HG02885 (cell line): Measurements from ENCODE around the gene CALHM3.
A peak's percentile ranks its signal among the peaks of the same experiment; 100 is the strongest.
"Not testable (repeated sequence)": the region's sequence is repeated elsewhere in the genome, so short reads cannot be mapped to it uniquely, and the experiment has no call there.

Source experiments
- ATAC-seq: cut with Tn5 transposase; IDR thresholded peaks from one replicate; pipeline ENCODE4 v1.9.1; 2021; ENCODE audit warnings: mild to moderate bottlenecking; ENCODE audit not compliant: unreplicated experiment, poor library complexity

CALHM3 gene

DNA sequence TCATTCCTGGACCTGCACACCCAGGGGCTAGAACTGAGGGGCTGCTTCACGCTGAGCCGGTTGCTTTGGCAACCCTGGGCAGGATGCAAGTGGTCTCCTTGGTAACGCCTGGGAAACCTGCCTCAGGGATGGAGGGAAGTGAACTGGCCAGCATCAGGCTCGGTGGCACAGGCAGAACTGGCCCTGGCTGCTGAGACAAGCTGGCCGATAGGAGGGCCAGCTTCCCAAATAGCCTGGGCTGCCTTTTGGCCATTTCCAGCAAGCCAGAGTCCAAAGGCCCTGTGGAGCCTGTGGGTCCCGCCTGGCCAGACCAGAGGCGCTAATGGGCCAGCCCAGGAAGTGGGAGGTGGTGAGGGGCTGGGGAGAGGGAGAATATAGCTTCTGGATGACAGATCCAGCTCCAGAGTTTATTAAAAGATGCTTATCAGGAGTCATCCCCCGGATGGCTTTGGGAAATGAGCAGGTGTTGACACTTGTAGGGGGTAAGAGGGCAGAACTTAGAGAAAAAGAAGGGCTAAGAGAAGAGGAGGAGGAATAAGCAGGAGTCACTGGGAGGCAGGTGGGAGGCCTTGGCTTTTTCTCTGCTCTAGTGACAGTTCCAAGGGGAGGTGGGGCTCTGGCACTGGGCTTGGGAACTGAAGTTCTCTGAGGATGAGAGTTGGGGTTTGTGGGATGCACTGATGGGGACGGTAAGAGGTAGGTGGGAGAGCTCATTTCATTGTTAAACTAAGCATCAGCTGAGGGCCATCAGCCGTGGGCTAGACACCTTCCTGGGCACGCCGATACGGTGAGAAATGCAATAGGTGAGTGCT, 24.0 kb upstream of the CALHM3 start:
- ATAC-seq = no peak

DNA sequence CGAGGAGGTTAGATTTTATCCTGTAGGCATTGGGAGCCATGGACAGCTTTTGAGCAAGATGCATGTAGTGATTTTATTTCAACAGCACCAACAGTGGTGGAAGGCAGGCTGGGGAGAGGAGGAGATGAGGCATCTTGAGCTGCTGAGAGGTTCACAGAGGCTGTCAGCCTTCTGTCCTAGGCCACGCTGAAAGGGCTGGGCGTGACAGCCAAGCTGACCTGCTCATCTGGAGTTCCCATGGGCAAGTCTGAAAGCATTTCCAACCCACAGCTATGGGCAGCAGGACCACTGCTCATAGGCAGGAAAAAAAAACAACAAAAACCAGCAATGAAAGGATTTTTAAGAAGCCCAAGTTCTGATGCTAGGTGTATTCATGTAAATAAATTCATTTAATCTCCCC, 22.1 kb upstream of the CALHM3 start:
- ATAC-seq = no peak

DNA sequence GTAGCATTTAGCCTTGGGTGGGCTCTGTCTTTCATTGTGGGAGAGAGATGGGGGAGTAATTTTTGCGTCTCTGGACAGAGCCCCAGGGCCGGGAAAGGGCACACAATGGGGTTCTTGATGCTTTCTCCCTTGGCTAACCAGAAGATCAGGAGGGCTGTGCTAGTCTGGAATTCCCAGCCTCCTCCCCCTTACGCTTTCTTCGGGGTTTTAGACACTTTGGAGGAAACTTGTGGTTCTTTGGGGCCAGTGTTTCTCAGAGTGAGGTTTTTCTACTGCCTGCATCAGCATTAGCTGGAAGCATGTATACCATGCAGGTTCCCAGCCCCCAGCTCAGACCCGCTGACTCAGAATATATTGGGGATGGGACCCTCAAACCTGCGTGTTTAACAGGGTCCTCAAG, 21.4 kb upstream of the CALHM3 start:
- ATAC-seq = no peak

DNA sequence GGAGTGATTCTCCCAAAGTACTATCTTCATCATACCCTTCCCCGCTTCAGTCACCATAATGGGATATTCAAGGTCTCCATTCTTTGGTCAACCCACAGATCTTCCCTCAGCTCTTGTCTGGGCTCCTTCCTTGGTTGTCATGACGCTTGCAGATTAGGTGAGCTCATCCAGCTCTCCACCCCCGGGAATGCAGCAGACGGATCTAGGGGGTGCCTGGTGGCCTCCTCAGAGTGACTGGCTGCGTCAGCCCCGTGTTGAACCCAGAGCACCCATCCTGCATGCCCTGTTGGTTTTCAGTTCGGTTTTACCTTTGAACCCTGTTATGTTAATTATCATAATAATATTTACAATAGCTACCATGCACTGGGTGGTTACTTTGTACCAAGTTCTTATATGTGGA, 20.8 kb upstream of the CALHM3 start:
- ATAC-seq = no peak

DNA sequence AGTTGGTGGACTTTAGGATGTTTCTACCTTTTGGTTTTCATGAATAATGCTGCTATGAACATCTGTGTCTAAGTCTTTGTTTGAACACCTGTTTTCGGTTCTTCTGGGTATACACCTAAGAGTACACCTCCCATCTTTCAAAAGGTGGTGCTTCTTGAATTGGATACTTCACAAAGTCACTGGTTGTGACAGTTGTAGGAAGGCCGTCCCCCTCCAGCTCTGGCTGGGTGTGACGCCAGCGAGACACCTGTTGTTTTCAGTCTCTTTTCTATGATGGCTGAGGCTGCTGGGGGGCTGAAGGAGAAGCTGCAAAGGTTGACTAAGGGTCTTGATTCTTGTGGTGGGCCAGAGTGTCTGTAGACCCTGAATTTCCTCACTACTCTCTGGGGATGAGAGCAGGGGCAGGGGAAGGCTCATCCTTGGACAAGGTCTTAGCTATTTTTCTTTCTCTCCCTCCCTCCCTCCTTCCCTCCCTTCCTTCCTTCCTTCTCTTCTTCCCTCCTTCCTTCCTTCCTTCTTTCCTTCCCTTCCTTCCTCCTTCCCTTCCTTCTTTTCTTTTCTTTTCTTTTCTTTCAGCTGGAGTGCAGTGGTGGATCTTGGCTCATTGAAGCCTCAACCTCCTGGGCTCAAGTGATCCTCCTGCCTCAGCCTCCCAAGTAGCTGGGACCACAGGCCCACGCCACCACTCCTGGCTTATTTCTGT, 20.0 kb upstream of the CALHM3 start:
- ATAC-seq = no peak

DNA sequence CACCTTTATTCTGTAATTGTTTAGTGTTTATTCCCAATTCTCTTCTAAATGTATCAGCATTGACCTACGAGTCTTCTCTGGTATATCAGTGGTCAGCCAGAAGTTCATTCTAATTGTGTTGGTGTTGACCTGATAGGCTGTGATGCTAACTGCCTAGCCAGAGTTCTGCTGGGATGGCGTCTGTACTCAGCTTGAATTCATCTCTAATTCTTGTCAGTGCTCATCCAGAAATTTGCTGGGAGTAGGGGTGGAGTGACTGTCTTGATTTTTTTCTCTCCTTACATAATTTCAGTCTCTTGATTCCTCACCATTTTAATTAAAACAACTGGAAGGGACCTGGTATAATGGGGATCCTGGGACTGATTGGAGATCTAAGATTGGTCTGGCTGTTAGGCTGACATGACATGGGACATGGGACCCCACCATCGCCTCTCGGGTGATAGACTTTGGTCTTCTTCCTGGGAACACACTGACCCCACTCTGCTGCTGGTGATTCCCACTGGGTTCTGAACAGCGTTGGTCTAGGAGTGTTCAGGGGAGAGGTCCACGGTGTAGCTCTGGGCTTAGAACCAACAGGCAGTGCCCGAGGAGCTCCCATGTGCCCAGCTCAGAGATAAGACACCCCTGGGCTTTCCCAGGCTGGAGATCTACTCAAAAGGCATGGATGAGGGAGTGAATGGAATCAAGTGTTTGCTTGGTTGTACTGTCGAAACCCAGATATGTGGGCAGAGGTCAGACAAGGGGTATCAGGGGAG, 18.3 kb upstream of the CALHM3 start:
- ATAC-seq = no peak

DNA sequence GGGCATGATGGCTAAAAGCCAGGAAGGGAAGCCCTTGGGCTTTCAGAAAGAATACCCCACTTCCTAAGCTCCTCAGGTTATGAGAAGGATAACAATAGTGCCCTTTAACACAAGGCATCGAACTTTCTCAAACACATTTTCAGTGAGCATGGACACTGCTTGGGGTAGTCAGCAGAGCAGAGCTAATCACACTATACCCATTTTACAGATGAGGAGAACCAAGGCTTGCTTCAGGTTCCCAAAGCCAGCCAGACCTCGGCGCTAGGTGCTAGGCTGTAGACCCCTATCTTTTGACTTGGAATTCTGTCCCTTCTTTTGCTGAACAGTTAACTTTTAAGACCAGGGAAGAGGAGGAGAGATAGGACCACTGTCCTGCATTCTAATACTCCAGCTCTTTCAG, 16.3 kb upstream of the CALHM3 start:
- ATAC-seq = no peak

DNA sequence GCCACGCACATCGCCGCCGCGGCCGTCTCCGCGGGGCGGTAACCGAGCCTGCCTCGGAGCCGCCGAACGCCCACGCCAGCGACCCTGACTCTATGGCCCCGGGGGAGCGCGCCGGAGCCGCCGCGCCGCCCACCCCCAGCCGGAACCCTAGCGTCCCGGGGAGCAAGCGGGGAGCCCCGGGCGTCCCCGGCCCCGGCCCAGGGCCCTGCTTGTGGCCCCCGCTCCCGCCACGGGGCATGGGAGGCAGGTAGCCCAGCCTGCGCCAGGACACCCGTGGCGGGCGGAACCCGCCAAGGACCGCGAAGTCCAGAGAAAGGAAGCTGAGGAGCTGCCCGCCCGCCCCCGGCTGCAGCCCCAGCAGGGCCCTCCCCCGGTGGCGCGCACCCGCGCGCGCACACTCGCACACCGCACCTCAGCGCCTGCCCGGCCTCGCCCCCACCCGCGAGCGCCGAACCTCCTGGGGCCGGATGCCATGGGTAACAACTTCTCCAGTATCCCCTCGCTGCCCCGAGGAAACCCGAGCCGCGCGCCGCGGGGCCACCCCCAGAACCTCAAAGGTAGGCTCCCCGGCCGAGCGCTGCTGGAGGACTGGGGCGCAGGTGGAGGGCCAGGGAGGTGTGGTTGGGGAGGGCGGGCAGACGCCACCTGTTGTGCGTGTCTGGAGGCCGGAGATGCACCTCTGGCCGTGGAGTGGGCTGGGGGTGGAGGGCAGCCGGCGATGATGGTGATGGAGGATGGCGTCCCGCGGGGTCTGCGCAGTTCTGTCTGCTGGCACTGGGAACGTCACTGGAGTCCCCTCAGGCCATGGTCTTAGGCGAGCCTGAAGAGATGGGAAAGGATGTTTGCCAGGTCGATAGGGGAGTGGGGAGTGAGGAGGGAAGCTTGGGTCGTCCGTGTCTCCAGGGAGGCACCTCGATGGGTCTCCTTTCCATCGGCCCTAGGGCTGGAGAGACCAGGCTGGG, 15.2 kb upstream of the CALHM3 start:
- ATAC-seq = peak; percentile 36

DNA sequence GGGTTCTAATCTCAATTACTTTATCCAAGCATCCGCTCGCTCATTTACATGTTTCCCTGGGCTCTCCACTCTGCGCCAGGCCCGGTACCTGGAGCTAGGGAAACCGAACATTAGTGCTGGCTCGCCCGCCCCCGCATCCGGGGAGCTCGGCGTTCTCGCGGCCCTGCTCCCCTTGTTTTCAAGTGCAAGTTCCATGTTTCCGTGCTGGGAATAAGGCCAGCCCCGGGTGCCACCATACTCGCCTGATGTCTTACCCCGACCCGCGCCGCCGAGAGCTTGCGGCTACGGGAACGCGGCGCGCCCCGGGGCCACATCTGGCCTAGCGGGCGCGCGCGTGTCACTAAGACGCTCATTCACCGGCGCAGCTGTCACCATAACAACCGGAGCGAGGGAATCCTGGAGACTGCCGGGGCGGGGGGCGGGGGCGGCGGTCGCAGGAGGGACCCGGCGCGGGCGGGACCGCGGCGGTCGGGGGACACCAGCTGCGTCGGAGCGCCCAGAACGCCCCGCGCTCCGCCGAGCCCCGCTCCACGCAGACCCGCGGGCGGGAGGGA, 14.4 kb upstream of the CALHM3 start, which contains the start of gene NEURL1:
Gene NEURL1, plus strand, starts transcription at position 344 of the 554 bp plus-strand sequence. CDS start 683 bp downstream, outside the sequence.
- ATAC-seq = peak; percentile 34

DNA sequence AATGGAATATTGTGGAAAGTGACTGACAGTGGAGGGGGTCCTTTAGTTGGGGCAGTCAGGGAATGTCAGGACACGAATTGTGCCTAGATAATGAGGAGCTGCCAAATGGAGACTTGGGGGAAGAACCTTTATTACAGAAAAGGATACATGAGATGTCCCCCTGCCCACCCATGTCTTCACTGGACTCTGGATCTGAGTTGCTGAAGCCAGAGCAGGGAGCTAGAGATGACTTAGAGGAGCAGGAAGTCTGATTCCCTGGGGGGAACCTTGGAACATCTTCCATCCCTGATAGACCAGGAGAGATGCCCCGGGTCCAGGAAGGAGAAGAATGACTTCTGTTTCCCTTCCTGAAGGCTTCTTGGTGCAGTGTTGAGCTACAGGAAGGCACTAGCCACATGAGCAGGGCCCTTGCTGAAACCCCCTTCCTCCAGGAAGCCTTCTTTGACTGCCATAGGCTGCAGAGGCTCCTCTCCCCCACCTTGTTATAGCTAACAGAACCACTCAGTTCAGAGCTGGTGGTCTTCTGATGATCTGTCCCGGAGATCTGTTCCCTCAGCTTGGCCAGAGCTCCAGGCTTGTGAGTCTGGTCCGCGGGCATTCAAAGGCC, 13.7 kb upstream of the CALHM3 start:
- no peak for ATAC-seq

DNA sequence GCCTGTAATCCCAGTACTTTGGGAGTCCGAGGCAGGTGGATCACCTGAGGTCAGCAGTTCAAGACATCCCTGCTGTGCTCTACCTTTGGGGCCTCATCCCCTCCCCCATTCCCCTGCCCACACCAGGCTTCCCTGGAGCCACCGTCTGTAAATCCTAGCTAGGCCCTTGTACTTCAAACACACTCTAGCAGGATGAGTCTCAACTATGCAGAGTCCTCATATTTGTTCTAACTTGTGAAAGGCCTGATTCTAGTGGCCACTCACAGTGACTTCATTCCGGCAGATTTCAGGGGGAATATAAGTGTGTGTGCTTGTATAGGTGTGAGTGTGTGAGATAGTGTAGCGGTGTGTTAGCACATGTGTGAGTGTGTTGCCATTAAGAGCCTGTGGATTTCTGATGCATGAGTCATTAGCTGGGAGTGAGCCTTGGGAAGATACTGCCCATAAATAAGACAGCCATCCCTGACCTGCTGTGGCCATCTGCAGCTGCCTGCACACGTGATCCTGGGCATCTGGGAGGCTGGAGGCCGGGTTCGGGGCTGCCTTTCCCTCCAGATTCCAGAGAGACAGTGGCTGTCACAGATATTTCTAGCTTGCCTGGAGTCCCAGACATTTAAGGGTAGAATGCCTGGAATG, 12.8 kb upstream of the CALHM3 start:
- ATAC-seq = no peak

DNA sequence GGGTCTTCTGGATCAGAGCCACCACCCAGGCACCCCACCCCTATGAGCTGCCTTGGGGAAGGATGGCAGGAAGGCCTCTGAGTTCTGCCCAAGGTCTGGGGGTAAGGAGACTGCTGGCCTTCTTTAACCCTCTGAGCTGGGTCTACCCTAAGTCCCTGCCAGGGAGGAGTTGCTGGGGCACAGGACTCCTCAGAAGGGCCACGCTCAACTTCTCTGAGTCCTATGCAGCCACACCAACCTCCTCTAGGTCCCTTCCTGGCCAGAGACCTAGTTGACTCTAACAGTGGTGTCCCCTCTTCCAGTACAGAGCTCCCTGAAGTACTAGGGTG, 11.9 kb upstream of the CALHM3 start:
- ATAC-seq = peak; percentile 6

DNA sequence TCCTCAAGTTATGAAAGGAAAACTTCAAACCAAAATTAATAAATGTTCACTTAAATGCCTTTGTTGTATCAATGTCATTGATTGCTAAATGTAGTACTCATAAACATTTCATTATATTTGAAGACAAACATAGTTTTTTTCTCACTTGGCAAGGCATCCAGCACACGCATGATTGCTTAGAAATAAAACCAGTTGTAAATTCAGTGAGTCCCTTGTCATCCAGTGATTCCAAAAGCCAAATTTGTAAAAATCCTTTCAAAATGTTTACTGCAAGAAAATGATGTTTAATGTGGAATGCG, 8.3 kb upstream of the CALHM3 start:
- no peak for ATAC-seq

DNA sequence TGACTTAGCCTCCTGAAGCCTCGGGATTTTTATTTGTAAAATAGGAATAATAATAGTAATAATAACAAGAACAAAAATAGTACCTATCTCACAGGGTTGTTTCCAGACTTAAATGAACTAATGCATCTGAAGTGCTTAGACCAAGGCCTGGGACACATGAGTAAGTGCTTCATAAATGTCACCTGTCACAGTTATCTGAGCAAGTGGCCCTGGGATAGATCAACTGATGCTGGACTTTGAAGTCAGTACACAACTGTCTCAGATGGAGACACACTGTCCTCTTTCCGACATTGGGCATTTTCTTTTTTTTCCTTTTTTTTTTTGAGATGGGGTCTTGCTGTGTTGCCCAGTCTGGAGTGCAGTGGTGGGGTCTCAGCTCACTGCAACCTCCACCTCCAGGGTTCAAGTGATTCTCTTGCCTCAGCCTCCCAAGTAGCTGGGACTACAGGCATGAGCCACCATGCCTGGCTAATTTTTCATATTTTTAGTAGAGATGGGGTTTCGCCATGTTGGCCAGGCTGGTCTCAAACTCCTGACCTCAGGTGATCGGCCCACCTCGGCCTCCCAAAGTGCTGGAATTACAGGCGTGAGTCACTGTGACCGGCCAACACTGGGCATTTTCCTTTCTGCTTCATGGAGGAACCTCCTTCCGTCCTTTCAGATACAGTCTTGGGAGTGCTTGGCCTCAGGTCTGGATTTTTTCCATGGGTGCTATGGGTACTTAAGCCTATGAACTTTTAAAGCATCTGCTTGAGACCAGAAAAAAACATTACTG, 7.8 kb upstream of the CALHM3 start:
- not testable (repeated sequence) for ATAC-seq

DNA sequence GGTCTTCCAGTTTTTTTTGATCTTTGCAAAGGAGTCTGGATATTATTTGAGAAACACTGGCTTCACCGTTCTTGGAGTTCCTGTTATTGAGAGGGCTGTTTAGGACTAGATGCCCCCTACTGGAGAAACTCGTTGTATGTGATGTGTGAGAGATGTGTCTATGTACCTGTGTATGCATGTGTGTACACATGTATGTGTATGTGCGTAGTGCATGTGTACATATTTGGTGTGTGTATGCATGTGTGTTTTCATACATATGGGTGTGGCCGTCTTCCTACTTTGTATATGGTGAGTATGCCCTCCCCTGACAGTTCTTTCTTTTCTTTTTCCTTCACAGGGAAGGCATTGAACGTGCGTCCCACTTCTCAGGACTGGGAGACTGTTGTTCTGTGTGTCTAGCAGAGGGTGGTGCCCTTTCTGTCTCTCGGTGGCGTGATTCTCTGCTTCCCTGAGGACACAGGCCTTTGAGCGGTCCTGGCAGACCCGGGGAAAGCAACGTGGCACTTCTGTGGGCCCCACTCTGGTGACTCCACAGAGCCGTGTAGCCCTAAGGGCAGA, 3.0 kb upstream of the CALHM3 start:
- no peak for ATAC-seq

DNA sequence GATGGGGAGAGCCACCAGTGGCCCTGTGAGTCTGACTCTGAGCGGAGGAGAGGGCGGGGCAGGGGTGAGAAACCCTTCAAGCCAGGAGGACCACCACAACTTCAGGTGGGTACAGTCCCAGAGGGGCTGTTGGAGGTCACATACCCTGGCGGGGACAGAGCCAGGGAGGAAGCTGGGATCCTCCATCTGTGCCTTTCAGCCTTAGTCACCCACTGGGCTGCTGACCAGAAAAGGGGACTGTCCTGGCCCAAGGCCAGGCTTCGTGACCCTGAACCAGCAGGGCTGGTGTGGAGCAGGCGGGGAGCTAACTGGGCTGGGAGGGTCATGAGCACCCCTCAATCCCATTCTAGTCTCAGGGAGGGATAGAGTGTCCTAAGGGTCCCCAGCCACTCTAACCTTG, 1.5 kb upstream of the CALHM3 start:
- ATAC-seq = no peak

DNA sequence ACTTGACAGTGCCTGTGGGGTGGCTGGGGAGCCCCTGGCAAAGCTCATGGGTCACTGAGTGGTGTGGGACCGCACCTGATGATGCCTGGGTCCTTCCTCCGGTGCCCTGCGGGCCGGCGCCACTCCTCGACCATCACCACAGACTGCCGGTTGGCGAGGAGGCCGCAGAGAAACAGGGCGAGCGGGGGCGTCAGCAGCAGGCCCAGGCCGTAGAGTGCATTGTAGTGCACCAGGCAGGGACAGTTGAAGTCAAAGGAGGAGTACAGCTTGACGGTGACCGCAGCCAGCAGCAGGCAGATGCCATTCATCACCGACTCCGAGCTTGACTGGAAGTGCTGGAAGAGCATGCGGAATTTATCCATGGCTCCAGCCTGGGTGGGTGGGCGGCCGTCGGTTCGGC, 369 bp downstream of the CALHM3 start:
- no peak for ATAC-seq
